Measurements from ENCODE around the gene SMIM44. TPM values are rescaled to one million over a fixed set of nuclear protein-coding genes. Genes with fewer than 3 reads are reported as not detected.

Gene SMIM44
- total RNA-seq, 1 donor from 2014 or later: not detected

GRCh38 chr19:3477506-3477905 is 5.7 kb downstream of the SMIM44 start:
- no peak for DNase-seq

GRCh38 chr19:3476830-3477229 is 6.4 kb downstream of the SMIM44 start:
- DNase-seq: no peak

GRCh38 chr19:3475449-3475848 is 7.8 kb downstream of the SMIM44 start:
- DNase-seq: no peak

- no peak for DNase-seq
Measured at GRCh38 chr19:3474614-3475013, 8.6 kb downstream of the SMIM44 start.

- DNase-seq: no peak
Measured at GRCh38 chr19:3474010-3474409, 9.2 kb downstream of the SMIM44 start.

- peak; percentile 35 for DNase-seq
Measured at GRCh38 chr19:3471954-3472655, 11.1 kb downstream of the SMIM44 start.

- no peak for DNase-seq
Measured at GRCh38 chr19:3470500-3471128, 12.6 kb downstream of the SMIM44 start.

- no peak for DNase-seq
Measured at GRCh38 chr19:3469638-3470499, 13.4 kb downstream of the SMIM44 start.

- DNase-seq: no peak
Measured at GRCh38 chr19:3468211-3468610, 15.0 kb downstream of the SMIM44 start.

GRCh38 chr19:3467437-3468198 is 15.6 kb downstream of the SMIM44 start:
- DNase-seq: no peak

GRCh38 chr19:3466635-3467034 is 16.6 kb downstream of the SMIM44 start:
- DNase-seq: no peak

- no peak for DNase-seq
Measured at GRCh38 chr19:3465552-3465951, 17.7 kb downstream of the SMIM44 start.

- DNase-seq: no peak
Measured at GRCh38 chr19:3464587-3465235, 18.5 kb downstream of the SMIM44 start.

- DNase-seq: peak; percentile 27
Measured at GRCh38 chr19:3463714-3464586, 19.3 kb downstream of the SMIM44 start.

- DNase-seq: no peak
Measured at GRCh38 chr19:3462991-3463713, 20.1 kb downstream of the SMIM44 start.

GRCh38 chr19:3459965-3460582 is 23.2 kb downstream of the SMIM44 start:
- DNase-seq: no peak

- peak; percentile 88 for DNase-seq
Measured at GRCh38 chr19:3459089-3459881, 24.0 kb downstream of the SMIM44 start.

- DNase-seq: peak; percentile 38
Measured at GRCh38 chr19:3458229-3459088, 24.8 kb downstream of the SMIM44 start.
